Fibroblast of lung (primary cell): Measurements from ENCODE around the gene ZNF735.

Source experiments
- EZH2 ChIP-seq: IDR thresholded peaks from 2 replicates; pipeline ENCODE4 v1.5.1; 2012; ENCODE audit warnings: low read length, control low read depth, mild to moderate bottlenecking; ENCODE audit errors: missing control alignments
- TF ChIP-seq, protein P1 (sequence below), 2 donors: IDR thresholded peaks in 1 of 2; conservative IDR thresholded peaks in 1 of 2; 1 replicate in 1 of 2; 2 replicates in 1 of 2; pipeline ENCODE4 v1.5.1; 2011 to 2012; ENCODE audit warnings: low read length in 2 of 2, control low read depth in 1 of 2, inconsistent platforms in 1 of 2, low read depth in 1 of 2, mild to moderate bottlenecking in 1 of 2

DNA sequence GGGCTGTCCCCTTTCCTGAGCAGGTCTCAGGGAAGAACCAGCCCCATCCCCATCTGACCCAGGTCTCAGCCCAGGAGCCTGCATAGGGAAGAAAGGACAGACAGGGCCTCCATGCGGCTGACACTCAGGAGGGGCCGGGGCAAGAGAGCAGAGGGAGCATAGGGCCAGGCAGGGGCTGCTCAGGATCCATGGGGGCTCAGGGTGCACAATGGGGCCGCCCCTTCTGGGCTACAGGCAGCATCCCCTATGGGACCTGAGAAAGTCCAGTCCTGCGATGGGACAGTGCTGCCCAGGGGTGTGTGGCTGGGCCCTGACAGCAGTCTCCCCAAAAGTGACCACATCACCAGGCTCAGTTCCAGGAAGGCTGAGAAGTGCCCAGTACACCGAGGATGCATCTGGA is 32.7 kb upstream of the ZNF735 start:
- no peak for TF ChIP-seq EZH2
- TF ChIP-seq, protein P1, sequence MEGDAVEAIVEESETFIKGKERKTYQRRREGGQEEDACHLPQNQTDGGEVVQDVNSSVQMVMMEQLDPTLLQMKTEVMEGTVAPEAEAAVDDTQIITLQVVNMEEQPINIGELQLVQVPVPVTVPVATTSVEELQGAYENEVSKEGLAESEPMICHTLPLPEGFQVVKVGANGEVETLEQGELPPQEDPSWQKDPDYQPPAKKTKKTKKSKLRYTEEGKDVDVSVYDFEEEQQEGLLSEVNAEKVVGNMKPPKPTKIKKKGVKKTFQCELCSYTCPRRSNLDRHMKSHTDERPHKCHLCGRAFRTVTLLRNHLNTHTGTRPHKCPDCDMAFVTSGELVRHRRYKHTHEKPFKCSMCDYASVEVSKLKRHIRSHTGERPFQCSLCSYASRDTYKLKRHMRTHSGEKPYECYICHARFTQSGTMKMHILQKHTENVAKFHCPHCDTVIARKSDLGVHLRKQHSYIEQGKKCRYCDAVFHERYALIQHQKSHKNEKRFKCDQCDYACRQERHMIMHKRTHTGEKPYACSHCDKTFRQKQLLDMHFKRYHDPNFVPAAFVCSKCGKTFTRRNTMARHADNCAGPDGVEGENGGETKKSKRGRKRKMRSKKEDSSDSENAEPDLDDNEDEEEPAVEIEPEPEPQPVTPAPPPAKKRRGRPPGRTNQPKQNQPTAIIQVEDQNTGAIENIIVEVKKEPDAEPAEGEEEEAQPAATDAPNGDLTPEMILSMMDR (conservative IDR thresholded peaks at IDR 0.05 in 1 of 2, IDR thresholded peaks at IDR 0.05 in 1 of 2; ENCODE audit: low read depth in 1 of 2, low read length in 2 of 2): no peak
